Fibroblast of mammary gland (primary cell): ENCODE results near the gene RASAL1.

Experiments
- DNase-seq: peaks from one replicate; pipeline ENCODE4 v3.0.0-alpha.2; 2010; ENCODE audit warnings: low read depth
- H3K4me3 ChIP-seq: 2 replicates; pipeline ENCODE4 v1.5.1; 2011; ENCODE audit warnings: low read depth, mild to moderate bottlenecking, low read length, moderate library complexity; ENCODE audit not compliant: control insufficient read depth
- TF ChIP-seq, protein P1 (sequence below): conservative IDR thresholded peaks from 2 replicates; pipeline ENCODE4 v1.5.1; 2011; ENCODE audit warnings: low read depth, low read length, inconsistent platforms; ENCODE audit not compliant: control insufficient read depth, insufficient read depth

Gene RASAL1

DNA sequence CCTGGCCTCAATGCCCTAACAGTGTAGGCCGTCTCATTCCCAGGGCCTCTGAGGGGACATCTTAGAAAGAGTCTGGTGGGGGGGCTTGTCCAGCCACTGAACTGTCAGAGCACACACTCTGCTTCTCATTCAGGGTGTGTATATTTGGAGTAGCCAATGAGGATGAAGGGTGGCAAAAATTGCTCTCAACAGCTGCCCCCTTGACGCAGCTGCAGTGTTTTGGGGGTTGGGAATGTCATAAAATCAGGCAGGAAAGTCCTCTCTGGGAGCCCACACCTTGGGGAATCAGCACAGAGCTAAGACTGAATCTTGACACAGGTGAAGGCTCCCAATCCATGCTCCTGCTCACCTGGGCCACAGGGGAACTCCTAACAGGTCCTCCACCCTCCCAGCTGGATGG, 1.5 kb downstream of the RASAL1 start:
- TF ChIP-seq, protein P1, sequence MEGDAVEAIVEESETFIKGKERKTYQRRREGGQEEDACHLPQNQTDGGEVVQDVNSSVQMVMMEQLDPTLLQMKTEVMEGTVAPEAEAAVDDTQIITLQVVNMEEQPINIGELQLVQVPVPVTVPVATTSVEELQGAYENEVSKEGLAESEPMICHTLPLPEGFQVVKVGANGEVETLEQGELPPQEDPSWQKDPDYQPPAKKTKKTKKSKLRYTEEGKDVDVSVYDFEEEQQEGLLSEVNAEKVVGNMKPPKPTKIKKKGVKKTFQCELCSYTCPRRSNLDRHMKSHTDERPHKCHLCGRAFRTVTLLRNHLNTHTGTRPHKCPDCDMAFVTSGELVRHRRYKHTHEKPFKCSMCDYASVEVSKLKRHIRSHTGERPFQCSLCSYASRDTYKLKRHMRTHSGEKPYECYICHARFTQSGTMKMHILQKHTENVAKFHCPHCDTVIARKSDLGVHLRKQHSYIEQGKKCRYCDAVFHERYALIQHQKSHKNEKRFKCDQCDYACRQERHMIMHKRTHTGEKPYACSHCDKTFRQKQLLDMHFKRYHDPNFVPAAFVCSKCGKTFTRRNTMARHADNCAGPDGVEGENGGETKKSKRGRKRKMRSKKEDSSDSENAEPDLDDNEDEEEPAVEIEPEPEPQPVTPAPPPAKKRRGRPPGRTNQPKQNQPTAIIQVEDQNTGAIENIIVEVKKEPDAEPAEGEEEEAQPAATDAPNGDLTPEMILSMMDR = no peak
- H3K4me3 ChIP-seq = no peak overlapping the region
- DNase-seq = no peak

DNA sequence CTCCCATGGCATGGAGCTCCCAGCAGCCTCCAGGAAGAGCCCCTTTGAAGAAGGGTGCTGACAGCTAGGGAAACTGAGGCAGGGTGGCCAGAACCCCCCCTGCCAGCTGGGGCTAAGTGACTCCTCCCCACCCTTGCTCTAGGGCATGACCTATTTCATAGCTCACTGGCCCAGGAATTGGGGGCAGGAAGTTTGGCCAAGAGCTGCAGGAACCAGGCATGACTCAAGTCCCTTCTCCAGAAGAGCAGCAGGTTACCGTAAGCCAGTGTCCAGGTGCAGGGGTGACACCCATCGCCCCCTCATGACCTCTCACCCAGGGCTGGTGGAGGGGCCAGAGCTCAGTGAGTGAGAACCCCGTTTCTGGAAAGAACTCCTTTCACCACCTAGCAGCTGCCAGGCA, 1.9 kb downstream of the RASAL1 start:
- TF ChIP-seq, protein P1 = no peak
- no peak overlapping the region for H3K4me3 ChIP-seq
- DNase-seq = no peak

DNA sequence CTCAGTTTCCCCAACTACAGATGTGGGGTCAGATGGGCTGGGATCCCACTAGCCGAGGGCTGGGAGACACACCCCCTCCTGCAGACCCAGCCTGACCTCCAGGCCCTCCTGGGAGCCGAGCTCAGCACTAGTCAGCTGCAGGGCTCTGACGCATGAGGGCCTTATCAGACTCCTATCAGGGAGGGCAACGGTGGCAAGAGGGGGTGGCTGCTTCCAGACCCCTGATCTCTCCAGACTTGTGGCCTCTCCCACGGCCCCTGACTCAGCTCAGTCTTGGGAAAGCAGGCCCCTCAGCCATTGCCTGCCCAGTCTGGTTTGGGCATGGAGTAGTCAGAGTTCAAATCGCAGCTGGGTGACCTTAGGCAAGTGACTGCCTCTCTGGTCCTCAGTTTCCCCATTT, 2.5 kb downstream of the RASAL1 start:
- no peak for DNase-seq
- TF ChIP-seq, protein P1 = no peak
- no peak overlapping the region for H3K4me3 ChIP-seq

DNA sequence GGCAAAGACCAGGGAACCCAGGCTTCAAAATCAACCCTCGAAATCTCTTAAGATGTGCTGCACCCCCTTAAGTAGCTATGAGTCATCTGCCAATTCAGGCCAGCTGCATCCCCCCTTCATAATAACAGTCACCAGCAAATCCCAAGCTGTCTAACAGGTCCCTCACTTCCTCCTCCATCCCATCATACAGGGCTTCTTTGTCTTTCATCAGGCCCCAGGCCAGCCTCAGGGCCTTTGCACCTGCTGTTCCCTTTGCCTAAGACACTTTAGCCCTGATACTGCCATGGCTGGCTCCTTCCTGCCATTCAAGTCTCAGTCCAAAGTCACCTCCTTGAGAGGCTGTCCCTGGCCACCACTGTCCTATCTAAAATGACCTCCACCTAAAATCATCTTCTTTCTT, 4.0 kb downstream of the RASAL1 start:
- H3K4me3 ChIP-seq = no peak overlapping the region
- TF ChIP-seq, protein P1 = no peak
- no peak for DNase-seq

DNA sequence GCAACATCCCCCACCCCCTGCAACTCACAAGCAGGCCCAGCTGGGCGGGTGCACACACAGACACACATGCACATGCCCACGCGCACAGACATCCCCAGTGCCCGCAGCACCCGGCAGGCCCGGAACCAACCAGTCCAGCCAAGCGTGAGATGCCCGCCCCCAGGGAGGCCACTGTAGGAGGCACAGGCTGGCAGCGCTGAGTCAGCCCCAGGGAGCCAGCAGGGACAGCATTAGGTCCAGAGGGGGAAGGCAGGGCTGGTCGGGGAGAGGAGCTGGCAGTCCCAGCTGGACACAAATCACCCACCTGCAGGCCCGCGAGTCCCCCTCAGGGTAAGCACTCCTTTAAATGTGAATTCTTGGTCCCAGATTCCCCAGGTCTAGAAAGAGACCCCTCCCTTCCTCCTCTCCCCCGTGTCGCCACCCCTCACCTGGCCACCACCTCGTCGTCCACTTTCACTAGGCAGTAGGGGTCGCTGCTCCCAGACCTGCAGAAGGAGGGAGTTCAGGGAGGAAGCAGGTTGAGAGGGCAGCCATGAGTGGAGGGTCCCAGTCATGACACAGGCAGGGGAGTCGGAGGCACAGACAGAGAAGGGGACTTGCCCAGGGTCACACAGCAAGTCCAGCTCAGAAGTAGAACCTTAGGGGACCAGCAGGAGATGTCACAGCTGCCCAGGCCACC, 5.0 kb downstream of the RASAL1 start:
- no peak overlapping the region for H3K4me3 ChIP-seq
- DNase-seq = no peak
- TF ChIP-seq, protein P1 = no peak

DNA sequence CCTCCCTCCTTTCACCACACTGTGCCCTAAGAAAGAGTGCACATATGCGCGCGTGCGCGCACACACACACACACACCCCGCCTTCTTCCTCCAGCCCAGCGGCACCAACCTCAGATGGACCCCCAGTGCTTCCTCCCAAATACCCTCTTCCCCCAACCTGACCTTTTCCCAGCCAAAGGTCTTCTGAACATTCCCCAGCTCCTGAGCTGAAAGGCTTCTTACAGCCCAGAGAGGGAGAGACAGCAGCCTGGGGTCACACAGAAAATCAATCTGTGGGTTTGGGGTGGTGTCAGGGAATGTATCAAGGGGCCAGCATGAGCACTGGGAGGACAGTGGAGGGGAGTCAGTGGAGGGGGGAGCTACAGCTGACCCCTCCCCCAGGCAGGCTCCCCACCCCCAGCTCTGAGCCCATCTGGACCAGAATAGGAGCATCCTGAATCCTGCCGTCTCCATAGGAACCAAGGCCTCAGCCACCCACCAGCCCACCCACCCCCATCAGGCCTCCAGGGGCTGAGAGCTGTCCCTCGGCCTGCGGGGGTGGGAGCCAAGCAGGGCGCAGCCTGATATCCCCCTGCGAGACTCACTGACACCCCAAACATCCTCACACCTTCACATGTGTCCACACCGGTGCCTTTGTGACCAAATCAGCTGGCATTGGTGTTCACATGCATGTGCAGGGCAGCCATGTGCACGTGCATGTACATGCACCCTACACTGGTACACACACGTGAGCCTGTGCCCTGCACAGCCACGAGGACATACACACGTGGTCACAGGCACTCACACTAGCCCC, 5.7 kb downstream of the RASAL1 start:
- H3K4me3 ChIP-seq = no peak overlapping the region
- TF ChIP-seq, protein P1 = no peak
- no peak for DNase-seq
